ENCODE measurements around the gene MAGEB17.
"Not testable (repeated sequence)": the region's sequence is repeated elsewhere in the genome, so short reads cannot be mapped to it uniquely, and the experiment has no call there.

MAGEB17 gene, protein sequence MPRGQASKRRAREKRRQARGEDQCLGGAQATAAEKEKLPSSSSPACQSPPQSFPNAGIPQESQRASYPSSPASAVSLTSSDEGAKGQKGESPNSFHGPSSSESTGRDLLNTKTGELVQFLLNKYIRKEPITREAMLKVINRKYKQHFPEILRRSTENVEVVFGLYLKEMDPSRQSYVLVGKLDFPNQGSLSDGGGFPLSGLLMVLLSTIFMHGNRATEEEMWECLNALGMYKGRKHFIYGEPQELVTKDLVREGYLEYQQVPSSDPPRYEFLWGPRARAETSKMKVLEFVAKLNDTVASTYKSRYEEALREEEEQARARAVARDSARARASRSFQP

DNA sequence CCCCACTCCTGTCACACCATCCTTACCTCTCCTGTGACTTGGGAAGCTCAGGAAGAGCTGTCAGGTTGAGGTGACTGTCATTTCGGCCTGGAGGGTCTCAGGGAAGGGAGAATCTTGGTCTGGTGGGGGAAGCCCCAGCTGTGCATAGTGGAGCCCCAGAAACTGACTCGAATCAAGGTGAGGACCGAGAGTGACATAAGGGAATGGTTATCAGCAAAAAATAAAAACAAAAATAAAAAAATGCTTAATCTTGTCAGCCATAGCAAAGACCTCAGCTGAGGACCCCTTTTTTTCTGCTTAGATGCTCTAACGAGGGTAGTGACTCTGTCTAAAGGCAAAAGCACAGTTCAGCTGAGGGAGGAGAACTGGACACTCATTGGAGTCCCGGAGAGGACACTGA, at the start of gene MAGEB17:
TSS of gene MAGEB17 (plus strand) at position 301 of the 400 bp plus-strand sequence. CDS start 2,902 bp downstream, outside the sequence.
- no peak for DNase-seq (ENCODE audit: low spot score)

DNA sequence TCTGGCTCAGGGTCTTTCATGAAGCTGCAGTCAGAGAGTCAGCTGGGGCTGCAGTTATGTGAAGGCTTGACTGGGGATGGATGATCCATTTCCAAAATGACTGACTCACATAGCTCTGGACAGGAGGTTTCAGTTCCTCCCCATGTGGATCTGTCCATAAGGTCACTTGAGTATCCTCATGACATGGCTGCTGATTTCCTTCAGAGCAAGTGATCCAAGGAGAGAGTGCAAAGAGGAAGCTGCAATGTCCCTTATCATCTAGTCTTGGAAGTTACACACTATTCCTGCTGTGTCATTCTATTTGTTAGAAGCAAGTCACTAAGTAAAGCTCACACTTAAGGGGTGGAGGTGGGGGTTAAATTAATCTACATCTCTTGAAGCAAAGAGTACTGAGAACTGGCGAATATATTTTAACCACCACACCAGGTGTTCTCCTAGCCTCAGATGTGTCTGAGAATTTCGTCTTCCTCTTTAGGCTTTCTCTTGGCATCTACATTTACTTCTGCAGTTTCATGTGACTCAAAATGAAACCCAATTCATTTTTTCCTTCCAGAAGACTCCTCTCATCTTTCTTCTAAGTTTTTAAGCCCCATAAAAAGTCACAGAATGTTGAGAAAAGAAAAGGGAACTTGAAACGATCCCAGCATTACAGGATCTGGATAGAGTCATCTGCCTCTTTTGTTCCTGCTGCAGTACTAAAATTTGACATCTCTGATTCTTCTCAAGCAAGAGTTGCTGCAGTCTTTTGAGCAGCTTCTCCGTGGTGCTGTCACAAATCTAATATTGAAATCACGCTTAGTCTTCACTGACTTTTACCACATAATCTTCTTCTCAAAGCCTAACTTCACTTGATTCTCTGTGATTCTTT, 47.7 kb upstream of the MAGEB17 start:
- no peak for DNase-seq (ENCODE audit: low spot score)

DNA sequence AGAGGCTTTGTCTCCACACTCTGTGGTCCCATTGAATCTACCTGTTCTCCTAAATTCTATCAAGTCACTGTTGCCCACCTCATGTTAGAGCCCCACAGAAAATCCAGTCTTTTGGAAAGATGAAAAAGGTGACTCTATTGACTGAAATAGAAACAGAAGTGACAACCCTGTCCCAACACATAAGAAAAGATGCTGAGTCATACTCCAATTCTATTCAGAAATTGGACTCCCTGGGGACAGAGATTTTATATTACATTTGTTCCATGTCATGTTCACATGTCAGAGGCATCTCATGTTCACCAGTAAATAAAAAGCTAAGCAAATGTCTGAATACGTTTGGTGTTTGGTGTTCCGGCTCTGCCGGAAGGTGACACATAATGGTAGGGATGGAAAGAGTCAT, 46.9 kb upstream of the MAGEB17 start:
- DNase-seq (ENCODE audit: low spot score), result no peak

DNA sequence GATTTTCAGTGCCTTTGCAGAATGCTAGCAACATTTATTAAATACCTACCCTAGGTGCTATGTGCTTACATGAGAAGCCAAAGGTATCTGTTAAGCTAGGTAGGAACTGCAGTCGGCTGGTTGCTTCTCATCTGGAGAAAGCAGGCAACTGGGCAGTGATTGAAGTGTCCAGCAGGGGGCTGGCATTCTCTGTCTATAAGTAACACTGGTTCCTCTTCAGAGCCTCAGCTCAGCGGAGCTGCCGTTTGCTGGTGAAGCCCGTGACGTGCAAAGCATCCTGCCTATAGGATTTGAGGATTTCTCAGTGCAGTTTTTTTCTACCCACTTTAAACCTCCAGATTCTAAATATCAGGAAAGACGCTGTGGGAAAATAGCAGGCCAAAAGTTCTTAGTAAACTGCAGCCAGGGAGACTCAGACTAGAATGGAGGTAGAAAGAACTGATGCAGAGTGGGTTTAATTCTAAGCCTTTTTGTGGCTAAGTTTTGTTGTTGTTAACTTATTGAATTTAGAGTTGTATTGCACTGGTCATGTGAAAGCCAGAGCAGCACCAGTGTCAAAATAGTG, 44.0 kb upstream of the MAGEB17 start, which contains the start of gene GRPR:
TSS of gene GRPR (plus strand) at position 344 of the 565 bp plus-strand sequence. CDS start 389 bp downstream, outside the sequence.
- peak; percentile 51 for DNase-seq (ENCODE audit: low spot score)

DNA sequence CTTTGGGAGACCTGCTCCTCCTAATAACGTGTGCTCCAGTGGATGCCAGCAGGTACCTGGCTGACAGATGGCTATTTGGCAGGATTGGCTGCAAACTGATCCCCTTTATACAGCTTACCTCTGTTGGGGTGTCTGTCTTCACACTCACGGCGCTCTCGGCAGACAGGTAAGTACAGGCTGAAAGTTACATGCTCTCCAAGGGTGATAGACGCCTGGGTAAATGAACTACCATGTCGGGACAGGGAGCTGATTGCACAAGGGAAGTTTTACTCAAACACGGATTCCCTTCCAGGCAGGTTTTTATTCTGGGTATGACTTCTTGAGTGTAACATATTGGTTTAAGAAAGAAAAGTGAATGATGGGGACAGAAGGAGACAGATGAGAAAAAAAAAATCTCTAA, 43.1 kb upstream of the MAGEB17 start:
- no peak for DNase-seq (ENCODE audit: low spot score)

DNA sequence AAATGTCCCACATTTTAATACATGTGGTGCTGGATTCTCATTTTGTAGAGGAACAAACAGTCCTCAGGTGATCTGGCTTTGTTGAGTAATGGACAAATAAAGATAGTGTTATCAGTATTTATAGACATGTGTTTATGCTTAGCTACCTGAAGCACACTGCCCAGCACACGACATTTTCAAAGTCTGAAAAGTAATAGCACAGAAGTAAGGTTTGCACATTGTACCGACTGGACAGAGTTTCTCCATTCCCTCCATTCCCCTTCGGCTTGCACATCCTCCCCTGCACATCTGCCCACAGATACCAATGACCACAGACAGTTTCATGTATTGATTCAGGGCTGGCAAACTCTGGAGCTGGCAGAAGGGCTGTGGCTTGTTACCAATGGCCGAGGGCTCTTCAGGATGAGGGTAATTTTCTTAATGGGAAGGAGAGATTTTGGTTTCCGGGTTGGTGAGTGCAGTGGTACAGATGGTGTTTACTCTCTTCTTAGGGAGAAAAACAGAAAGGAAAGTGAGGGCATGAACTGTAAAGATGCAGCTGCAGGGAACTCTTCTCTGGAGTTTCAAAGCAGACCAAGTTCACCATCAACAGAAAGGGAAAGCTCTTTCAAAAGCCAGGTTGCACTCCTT, 41.6 kb upstream of the MAGEB17 start:
- no peak for DNase-seq (ENCODE audit: low spot score)

DNA sequence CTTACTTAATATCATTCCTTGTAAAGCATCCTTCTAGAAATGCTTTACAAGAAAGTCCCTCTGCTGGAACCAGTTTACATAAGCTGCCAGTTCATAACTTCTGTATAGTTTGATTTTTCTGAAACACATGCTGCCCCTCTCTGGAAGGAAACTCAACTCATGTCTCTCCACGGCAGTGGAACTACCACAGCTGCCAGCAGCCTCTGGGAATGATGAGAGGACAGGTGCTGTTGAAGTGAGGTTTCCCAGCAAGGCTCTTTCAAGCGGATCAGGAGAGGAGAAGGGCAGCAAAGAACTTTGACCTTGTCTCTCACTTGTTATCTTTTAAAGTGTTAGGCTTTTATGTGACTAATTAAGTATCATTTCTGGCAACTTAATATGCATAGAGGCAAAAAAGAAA, 36.6 kb upstream of the MAGEB17 start:
- DNase-seq (ENCODE audit: low spot score), result no peak

DNA sequence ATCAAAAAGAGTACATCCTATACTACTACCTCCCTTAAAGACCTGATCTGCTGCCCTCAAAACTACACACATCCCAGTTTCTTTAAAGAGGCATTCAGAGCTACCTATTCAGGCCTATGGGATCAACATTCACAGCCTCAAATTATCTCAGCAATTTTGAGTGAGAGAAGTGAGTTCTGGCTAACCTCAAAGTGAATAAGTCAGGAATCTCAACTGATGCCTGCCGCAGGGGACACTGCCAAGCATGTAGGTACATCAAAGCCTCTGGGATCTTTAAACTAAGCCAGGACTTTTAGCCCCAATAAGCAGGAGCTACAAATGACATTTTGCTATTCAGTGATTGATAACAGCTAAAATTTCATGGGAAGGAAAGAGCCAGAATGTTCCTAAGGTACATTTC, 32.3 kb upstream of the MAGEB17 start:
- no peak for DNase-seq (ENCODE audit: low spot score)

DNA sequence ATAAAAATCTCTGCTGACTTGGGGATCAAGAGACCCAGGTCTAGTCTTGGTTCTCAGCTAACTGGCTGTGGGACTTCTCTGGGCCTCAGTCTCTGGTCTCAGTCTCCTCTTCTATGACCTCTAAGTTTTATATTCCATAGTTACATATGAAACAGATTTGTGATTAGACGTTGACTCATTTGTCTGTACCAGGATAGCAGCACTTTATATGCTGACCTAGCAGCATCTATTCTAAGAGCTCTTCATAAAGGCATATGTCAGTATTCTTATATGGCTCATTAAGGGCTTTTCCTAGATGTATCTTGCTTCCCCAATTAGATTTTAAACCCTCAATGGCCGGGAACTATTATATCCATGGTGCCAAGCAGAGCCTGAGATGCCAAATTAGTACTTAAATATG, 31.2 kb upstream of the MAGEB17 start:
- DNase-seq (ENCODE audit: low spot score), result no peak

DNA sequence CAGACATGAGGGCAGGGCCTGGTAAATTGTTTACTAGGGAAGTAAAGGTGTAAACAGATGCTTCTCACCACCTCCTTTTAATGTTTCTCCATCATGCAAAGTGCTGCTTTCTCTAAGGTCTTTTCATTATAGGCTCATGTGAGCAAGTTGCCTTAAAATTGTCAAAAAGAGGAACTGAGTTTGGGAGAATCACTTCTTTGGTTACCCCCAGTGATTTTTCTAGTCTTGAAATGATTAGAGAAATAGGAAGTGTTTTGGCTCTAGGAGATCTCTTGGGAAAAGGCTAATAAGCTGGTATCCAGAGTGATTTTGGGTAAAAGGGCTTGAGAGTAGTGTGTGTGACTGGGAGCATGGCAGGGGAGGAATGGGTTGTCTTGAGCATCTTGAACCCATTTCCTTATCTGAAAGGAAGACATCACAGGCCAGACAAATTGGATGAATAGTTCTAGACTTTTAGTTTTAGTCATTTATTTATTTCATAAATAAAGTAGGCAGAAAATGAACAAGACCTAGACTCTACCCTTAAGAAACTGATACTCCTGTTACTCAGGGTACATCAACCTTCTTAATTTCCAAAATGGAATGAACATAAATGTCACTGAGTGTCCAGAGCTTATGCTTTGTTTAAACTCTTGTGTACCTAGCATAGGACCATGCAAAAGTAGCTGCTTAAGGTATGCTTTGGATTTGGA, 29.7 kb upstream of the MAGEB17 start:
- no peak for DNase-seq (ENCODE audit: low spot score)

DNA sequence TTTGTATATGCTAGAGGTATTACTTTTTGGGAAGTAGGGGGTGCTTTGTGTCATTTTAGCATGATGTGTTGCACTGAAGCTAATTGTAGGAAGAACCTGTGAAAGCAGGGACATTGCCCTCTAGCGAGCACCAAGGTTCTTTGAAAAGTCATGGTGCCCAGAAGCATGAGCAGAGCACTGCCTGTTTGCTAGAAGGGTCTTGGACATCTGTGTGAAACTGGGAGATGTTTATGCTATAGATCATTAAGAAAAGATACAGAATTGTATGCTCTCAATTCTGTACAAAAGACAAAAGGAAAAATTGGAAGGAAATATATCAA, 29.2 kb upstream of the MAGEB17 start:
- no peak for DNase-seq (ENCODE audit: low spot score)

DNA sequence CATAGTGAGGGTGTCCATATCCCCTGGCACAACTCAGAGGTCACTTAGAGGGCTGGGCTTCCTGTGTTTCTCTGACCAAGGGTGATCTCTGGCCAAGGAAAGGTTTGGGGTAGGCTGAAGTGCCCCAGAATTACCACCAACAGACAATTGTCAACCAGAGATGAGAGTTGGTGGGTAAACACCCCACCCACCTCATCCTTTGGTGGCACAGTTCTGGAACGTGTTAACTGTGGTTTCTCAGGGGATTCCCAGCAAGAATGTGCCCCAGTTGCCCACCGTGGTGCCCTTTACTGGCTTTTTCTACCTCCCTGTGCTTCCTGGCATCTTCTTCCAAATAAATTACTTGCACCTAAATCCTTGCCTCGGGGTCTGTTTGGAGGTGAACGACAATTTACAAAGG, 26.8 kb upstream of the MAGEB17 start:
- DNase-seq (ENCODE audit: low spot score), result no peak

DNA sequence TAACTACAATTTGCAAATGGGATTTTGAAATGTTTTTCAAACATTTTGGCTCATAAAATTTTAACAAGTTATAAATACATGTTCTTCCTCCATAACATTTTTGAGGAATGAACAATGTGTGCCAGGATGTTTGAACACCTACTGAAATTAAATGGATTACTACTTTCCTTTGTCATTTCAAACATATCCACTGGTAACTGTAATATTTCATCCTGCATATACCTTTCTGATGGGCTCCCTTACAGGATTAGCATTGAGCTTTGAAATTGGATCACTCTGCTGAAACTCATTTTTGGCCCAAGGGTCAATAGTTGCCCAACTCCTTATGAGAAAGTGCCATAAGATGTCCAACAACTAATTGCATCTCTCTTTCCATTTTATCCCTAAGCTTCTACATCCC, 26.3 kb upstream of the MAGEB17 start:
- DNase-seq (ENCODE audit: low spot score), result no peak

DNA sequence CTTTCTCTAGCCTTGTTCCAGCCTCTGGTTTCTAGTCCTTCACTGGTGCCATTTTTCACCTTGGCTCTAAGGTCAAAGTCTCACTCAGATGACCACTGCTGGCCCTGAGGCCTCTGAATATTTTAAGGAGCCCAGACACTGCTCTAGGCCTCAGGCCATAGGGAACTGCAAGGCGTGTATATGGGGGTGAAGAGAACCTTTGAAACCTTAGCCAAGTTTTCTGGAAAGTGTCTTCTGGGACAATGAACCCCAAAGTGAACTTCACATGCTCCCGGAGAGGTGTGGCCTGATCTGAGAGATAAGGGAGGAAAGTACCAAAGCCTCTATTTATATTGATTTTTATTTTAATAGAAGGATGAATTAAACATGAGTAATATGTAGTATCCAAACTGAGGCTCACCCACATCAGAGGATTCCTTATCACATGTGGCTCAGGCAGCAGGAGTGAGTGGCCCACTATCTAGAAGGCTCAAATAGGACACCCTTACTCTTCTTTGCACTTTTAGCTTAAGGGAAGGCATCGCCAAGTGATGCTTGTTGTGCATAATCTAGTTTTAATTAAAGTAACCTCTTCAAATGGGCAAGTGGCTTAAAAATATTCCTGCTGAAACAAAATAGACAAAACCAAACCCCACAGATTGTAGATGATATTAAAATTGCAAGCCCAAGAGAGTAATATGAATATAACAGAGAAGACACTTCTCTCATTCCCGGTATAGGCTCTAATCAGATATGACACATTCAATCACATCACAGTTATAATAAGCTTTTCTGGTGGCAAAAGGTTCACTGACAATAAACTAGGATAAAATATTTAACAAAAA, 25.6 kb upstream of the MAGEB17 start:
- DNase-seq (ENCODE audit: low spot score), result no peak

DNA sequence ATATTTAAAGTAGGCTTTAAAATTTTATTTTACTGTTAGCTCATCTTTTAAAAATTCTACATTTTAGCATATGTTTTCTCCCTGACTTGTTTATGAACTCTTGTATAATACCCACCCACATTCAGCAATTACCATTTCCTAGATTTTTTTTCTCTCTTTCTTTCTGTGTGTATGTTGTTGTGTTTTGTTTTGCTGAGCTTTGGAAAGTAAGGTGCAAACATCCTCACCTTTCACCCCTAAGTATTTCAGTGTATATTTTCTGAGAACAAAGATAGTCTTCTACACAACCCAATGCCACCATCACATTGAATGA, 25.1 kb upstream of the MAGEB17 start:
- DNase-seq (ENCODE audit: low spot score), result no peak

DNA sequence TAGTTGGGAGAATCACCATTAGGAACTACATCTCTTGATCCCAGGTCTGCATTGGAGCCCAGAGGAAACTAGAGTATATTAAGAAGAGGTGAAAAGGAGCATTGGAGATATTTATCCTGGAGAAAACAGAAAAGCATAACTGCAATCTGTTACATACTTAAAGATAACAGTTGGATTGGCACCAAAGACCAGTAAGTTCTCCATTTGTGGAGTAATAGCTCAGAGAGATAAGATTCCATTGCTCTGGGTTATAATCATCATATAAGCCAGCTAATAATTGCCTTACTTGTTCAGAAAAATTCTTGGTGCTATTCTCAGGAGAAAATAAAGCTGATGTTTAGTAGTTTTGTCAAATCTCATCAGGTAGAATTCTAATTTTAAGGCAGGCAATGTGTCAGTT, 23.3 kb upstream of the MAGEB17 start:
- DNase-seq (ENCODE audit: low spot score), result no peak

DNA sequence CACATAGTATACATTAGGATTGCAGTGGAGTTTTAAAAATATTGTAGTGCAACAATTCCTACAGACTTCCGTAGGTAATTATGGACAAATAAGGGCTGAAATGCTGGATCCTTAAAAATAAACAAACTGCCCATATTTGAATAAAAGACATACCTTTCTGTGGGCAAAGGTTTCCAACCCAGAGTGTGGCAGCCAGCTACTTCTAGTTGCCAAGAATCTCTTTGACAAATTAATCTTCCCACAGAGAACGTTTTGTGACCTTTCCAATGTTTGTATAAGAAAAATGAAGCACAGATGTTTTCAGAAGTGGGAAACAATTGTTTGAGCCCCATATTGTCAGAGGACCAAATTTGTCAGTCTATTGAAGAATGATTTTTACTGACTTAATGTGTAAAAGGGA, 22.9 kb upstream of the MAGEB17 start:
- DNase-seq (ENCODE audit: low spot score), result no peak

DNA sequence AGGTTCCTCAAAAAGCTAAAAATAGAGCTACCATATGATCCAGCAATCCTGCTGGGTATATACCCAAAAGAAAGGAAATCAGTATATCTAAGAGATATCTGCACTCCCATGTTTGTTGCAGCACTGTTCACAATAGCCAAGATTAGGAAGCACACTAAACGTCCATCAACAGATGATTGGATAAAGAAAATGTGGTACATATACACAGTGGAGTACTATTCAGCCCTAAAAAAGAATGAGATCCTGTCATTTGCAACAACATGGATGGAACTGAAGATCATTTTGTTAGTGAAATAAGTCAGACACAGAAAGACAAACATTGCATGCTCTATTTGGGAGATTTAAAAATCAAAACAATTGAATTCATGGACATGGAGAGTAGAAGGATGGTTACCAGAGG, 22.2 kb upstream of the MAGEB17 start:
- not testable (repeated sequence) for DNase-seq (ENCODE audit: low spot score)

DNA sequence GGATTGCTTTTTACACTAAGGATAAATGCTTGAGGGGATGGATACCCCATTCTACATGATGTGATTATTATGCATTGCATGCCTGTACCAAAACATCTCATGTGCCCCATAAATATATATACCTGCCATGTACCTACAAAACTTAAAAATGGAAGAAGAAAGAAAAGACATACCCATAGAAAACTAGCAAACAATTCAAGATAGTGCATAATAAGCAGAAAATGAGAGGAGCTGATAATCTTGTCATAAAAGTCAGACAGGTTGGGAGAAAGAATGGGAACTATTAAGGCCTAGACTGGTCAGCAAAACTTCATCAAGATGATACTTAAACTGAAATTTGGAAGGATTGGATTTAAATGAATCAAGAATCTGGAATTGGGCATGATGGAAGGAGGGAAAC, 21.6 kb upstream of the MAGEB17 start:
- no peak for DNase-seq (ENCODE audit: low spot score)

DNA sequence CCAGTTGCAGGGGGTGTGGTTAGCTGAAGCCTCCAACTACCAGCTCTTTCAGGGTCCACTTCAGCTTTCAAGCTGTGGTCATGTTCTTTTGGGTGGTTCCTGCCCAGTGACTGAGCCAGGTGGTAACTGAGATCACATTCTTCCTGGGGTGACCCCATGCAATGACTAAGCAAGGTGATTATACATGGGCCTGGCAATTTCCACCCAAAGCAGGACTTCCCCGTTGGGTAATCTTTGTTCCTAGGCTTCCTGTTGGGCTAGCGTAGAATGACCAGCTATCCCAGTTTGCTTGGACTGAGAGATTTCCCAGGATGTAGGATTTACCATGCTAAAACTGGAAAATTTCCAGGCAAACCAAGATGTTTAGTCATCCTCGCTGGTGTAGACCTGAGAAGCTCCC, 18.4 kb upstream of the MAGEB17 start:
- DNase-seq (ENCODE audit: low spot score), result no peak

DNA sequence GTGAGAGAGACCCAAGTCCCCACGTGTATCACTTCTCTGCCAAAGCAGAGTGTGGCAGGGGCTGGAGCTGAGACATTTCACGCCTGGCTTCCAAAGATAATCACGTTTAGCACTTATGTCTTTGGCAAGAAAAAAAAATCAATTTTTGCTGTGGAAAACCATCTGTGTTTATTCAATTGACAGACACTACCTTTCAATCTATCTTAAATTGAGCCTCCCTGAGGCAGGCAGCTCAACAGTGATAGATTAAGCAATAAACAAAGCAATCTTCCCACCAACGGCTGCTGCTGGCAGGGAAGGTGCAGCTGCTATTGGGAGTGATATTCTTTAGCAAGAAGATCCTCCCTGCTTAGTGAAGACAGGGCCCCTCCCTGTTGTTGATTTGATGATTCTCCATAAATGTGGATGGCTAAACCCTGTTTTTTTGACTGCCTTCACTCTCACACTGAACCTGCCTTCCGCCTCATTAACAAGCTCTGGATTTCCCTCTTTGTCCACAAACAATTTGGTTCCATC, 11.6 kb upstream of the MAGEB17 start:
- DNase-seq (ENCODE audit: low spot score), result no peak
